Muscle layer of colon (tissue), 2 donors: Measurements from ENCODE around the gene PLXND1.

Experiments used
- H3K27ac ChIP-seq: one replicate; pipeline ENCODE4 v1.7.0; 2013; ENCODE audit warnings: low read depth, mild to moderate bottlenecking, low read length, moderate library complexity
- H3K27me3 ChIP-seq, 2 donors: one replicate each; pipeline ENCODE4 v1.7.0; 2013; ENCODE audit warnings: low read length in 2 of 2, mild to moderate bottlenecking in 2 of 2; ENCODE audit not compliant: insufficient read depth in 2 of 2, control insufficient read depth in 1 of 2
- H3K36me3 ChIP-seq: one replicate; pipeline ENCODE4 v1.7.0; 2013; ENCODE audit warnings: mild to moderate bottlenecking, low read length; ENCODE audit not compliant: insufficient read depth
- H3K4me1 ChIP-seq: one replicate; pipeline ENCODE4 v1.7.0; 2013; ENCODE audit warnings: mild to moderate bottlenecking, low read length; ENCODE audit not compliant: insufficient read depth
- H3K4me3 ChIP-seq, 2 donors: one replicate each; pipeline ENCODE4 v1.7.0; 2013; ENCODE audit warnings: low read length in 2 of 2, low read depth in 1 of 2, mild to moderate bottlenecking in 1 of 2, moderate library complexity in 1 of 2
- H3K9ac ChIP-seq: one replicate; pipeline ENCODE4 v1.7.0; 2013; ENCODE audit warnings: low read length
- H3K9me3 ChIP-seq: one replicate; pipeline ENCODE4 v1.7.0; 2013; ENCODE audit warnings: mild to moderate bottlenecking, low read length
- donor health status: abdominal sarcoma.
- donor health status: Adenocarcinoma of cecum.

The PLXND1 gene

GRCh38 chr3:129592381-129593131, 13.9 kb downstream of the PLXND1 start:
- H3K4me1 ChIP-seq, result peaks cover 51% of the 10 kb centered on the region
- no peaks in the 10 kb centered on the region for H3K9me3 ChIP-seq
- no peaks in the 10 kb centered on the region for H3K36me3 ChIP-seq
- no peaks in the 10 kb centered on the region for H3K27me3 ChIP-seq
- no peak overlapping the region for H3K4me3 ChIP-seq
- H3K27ac ChIP-seq, result peak overlapping the region; percentile 62
- no peak overlapping the region for H3K9ac ChIP-seq

GRCh38 chr3:129591932-129592331, 14.5 kb downstream of the PLXND1 start:
- Histone ChIP-seq H3K36me3 (peaks cover 4% of the 10 kb centered on the region), H3K9me3 (no peaks in the 10 kb centered on the region), H3K9ac (no peak overlapping the region), H3K4me3 (no peak overlapping the region), H3K27me3 (no peaks in the 10 kb centered on the region), H3K4me1 (peaks cover 51% of the 10 kb centered on the region), H3K27ac (peak overlapping the region; percentile 42)

GRCh38 chr3:129590215-129590614, 16.3 kb downstream of the PLXND1 start:
- Histone ChIP-seq H3K27me3 (no peaks in the 10 kb centered on the region), H3K27ac (no peak overlapping the region), H3K9ac (no peak overlapping the region), H3K36me3 (peaks cover 6% of the 10 kb centered on the region), H3K4me1 (peaks cover 40% of the 10 kb centered on the region), H3K4me3 (no peak overlapping the region), H3K9me3 (no peaks in the 10 kb centered on the region)

- H3K27ac ChIP-seq, result no peak overlapping the region
- H3K4me3 ChIP-seq, result no peak overlapping the region
- H3K36me3 ChIP-seq, result peaks cover 16% of the 10 kb centered on the region
- peaks cover 15% of the 10 kb centered on the region for H3K4me1 ChIP-seq
- H3K9ac ChIP-seq, result no peak overlapping the region
- no peaks in the 10 kb centered on the region for H3K9me3 ChIP-seq
- H3K27me3 ChIP-seq, result no peaks in the 10 kb centered on the region
These were observed 18.8 kb downstream of the PLXND1 start for GRCh38 chr3:129587566-129588210.

- H3K4me3 ChIP-seq, result no peak overlapping the region
- H3K27ac ChIP-seq, result no peak overlapping the region
- H3K9ac ChIP-seq, result no peak overlapping the region
- H3K27me3 ChIP-seq, result no peaks in the 10 kb centered on the region
- peaks cover 16% of the 10 kb centered on the region for H3K36me3 ChIP-seq
- no peaks in the 10 kb centered on the region for H3K9me3 ChIP-seq
- peaks cover 15% of the 10 kb centered on the region for H3K4me1 ChIP-seq
These were observed 19.6 kb downstream of the PLXND1 start for GRCh38 chr3:129586746-129587430.

DNA sequence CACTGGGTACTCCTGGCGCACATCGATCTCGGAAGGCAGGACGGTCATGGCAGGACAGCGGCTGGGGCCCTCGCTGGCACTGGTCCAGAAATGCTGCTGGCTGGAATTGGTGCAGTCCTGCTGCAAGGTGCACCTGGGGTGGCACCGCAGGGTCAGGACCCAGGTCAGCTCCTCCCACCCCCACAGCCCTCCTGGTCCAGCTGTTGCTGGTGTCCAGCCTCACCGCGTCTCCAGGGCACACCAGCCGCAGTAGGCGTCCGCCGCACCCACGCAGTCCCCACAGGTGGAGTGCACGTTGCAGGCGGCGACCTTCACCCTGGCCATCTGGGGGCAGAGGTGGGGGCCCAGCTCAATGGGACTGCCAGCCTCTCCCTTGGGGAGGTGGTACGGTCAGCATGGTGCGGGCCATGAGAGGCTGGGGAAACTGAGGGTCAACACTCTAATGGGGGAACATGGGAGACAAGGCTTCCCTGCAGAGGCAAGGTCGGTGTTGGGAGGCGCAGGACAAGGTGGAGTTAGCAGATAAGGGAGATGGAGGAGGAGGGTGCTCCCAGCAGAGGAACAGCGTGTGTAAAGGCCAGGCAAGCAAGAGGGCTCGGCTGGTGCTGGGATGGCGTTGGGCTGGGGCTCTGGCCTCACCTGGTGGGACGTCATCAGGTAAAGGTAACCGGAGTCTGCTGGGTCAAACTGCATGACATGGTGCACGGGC, 20.4 kb downstream of the PLXND1 start:
- H3K27ac ChIP-seq, result no peak overlapping the region
- no peak overlapping the region for H3K4me3 ChIP-seq
- H3K4me1 ChIP-seq, result peaks cover 15% of the 10 kb centered on the region
- no peak overlapping the region for H3K9ac ChIP-seq
- H3K27me3 ChIP-seq, result no peaks in the 10 kb centered on the region
- peaks cover 16% of the 10 kb centered on the region for H3K36me3 ChIP-seq
- no peaks in the 10 kb centered on the region for H3K9me3 ChIP-seq

DNA sequence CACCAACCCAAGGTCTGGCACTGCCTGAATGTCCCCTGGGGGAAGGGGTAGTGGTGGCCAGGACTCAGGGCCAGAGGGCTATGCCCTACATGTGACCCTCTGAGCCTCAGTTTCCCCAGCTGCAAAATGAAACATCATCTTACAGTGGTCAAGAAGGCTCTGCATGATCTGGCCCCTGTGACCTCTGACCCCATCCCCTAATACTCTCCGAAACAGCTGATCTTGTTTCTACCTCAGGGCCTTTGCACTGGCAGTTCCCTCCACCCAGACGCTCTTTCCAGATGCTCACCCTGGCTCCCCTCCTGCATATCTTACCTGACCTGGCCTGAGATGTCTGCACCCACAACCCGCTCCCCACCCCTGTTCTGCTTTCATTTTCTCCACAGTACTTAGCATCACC, 21.8 kb downstream of the PLXND1 start:
- Histone ChIP-seq H3K27me3 (no peaks in the 10 kb centered on the region), H3K4me1 (peaks cover 15% of the 10 kb centered on the region), H3K9me3 (no peaks in the 10 kb centered on the region), H3K27ac (no peak overlapping the region), H3K9ac (no peak overlapping the region), H3K36me3 (peaks cover 16% of the 10 kb centered on the region), H3K4me3 (no peak overlapping the region)

DNA sequence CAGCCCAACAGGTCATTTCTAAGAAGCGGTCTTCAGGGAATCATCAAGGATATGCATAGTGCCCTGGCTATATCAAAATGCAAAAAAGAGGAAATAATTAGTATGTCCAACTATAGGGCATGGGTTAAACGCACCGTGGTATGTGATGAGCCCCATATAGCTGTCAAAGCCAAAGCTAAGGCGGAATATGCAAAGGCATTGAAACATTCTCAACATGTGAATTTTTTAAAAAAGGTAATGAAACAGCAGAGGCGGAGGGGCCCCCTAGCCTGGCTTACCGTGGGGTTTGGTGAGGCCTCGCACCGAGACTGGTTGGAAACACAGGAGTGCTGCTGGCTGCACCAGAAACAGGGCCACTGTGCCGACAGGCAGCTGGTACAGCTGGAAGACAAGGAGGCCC, 23.2 kb downstream of the PLXND1 start:
- Histone ChIP-seq H3K9me3 (no peaks in the 10 kb centered on the region), H3K4me3 (no peak overlapping the region), H3K36me3 (peaks cover 16% of the 10 kb centered on the region), H3K9ac (no peak overlapping the region), H3K4me1 (peaks cover 15% of the 10 kb centered on the region), H3K27ac (no peak overlapping the region), H3K27me3 (no peaks in the 10 kb centered on the region)

DNA sequence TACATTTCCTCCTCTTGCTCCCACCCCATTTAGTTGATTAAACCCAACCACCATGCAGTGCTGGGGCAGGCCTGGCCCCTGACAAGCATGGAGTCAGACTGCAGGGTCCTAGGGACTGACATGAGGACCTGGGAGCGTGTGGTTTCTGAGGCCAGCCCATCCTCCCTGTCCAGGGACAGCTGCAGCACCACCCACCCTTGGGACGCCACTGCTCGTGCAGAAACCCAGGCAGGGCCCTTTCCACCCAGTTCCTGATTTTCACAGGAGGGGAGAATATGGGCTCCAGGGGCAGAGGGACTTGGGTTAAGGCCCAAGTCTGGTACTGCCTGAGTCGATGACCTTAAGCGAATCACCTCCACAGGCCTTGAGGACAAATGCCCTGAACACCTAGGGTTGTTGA, 23.7 kb downstream of the PLXND1 start:
- H3K27ac ChIP-seq, result no peak overlapping the region
- no peaks in the 10 kb centered on the region for H3K9me3 ChIP-seq
- H3K27me3 ChIP-seq, result no peaks in the 10 kb centered on the region
- H3K9ac ChIP-seq, result no peak overlapping the region
- no peak overlapping the region for H3K4me3 ChIP-seq
- peaks cover 16% of the 10 kb centered on the region for H3K36me3 ChIP-seq
- H3K4me1 ChIP-seq, result peaks cover 15% of the 10 kb centered on the region

- Histone ChIP-seq H3K4me3 (no peak overlapping the region), H3K27me3 (no peaks in the 10 kb centered on the region), H3K27ac (no peak overlapping the region), H3K9ac (no peak overlapping the region), H3K36me3 (peaks cover 12% of the 10 kb centered on the region), H3K4me1 (peaks cover 3% of the 10 kb centered on the region), H3K9me3 (no peaks in the 10 kb centered on the region)
These were observed 24.9 kb downstream of the PLXND1 start for GRCh38 chr3:129581623-129582022.

- Histone ChIP-seq H3K27ac (no peak overlapping the region), H3K4me1 (no peaks in the 10 kb centered on the region), H3K9ac (no peak overlapping the region), H3K4me3 (no peak overlapping the region), H3K36me3 (peaks cover 8% of the 10 kb centered on the region), H3K9me3 (no peaks in the 10 kb centered on the region), H3K27me3 (no peaks in the 10 kb centered on the region)
These were observed 26.5 kb downstream of the PLXND1 start for GRCh38 chr3:129579991-129580390.
